Nephron (organoid): ENCODE data around the gene HDAC4.
A peak's percentile ranks its signal among the peaks of the same experiment; 100 is the strongest.

ENCODE experiments used
- H3K27ac Mint-ChIP-seq, 3 experiments: 2 replicates each; pipeline ENCODE4 v1.8.0; 2020; ENCODE audit warnings: mixed read lengths in 3 of 3, mild to moderate bottlenecking in 2 of 3, moderate library complexity in 1 of 3
- H3K27me3 Mint-ChIP-seq: 2 replicates; pipeline ENCODE4 v1.8.0; 2021; ENCODE audit warnings: low read depth, mild to moderate bottlenecking, moderate library complexity, mixed read lengths
- H3K36me3 Mint-ChIP-seq: 2 replicates; pipeline ENCODE4 v1.8.0; 2020; ENCODE audit warnings: low read depth, mixed read lengths
- H3K4me1 Mint-ChIP-seq: 2 replicates; pipeline ENCODE4 v1.8.0; 2020; ENCODE audit warnings: mixed read lengths
- H3K4me3 Mint-ChIP-seq, 3 experiments: 2 replicates each; pipeline ENCODE4 v1.8.0; 2020; ENCODE audit warnings: mild to moderate bottlenecking in 3 of 3, mixed read lengths in 3 of 3, moderate library complexity in 2 of 3
- H3K9me3 Mint-ChIP-seq: 2 replicates; pipeline ENCODE4 v1.8.0; 2020; ENCODE audit warnings: mixed read lengths
- CTCF ChIP-seq, 3 experiments: fragments of 200-600 bp; sonication (generic); IDR thresholded peaks; one replicate each; pipeline ENCODE4 v1.5.0; 2021; ENCODE audit warnings: antibody characterized with exemption in 3 of 3; ENCODE audit not compliant: unreplicated experiment in 3 of 3

The HDAC4 gene

GRCh38 chr2:239252801-239253200, 148.0 kb downstream of the HDAC4 start:
- no peak for TF ChIP-seq CTCF (IDR thresholded peaks at IDR 0.05; ENCODE audit: unreplicated experiment in 3 of 3)
- no peaks in the 10 kb centered on the region for H3K27me3 Mint-ChIP-seq
- H3K4me1 Mint-ChIP-seq: peaks cover 56% of the 10 kb centered on the region
- H3K9me3 Mint-ChIP-seq: peaks cover 8% of the 10 kb centered on the region
- H3K27ac Mint-ChIP-seq: peak overlapping the region in 2 of 3 experiments; percentile 41 to 45
- peaks cover 9% of the 10 kb centered on the region for H3K36me3 Mint-ChIP-seq
- no peak overlapping the region for H3K4me3 Mint-ChIP-seq

DNA sequence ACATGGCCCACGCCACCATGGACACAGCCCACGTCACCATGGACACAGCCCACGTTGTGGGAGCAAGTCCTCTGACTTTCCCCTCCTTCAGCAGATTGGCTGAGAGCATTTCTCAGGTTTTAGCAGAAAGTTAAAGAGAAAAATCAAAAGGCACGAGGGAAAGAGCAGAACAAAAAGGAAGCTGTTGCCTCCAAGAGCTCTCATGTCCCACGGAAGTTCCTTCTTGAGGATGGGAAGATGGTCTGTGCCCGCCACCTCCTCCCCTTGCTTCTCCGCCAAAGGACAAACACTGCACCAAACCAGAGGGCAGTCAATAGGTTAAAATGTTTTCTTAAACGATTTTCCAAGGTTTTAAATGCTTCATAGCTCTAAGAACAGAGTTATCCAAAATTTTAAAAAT, 148.4 kb downstream of the HDAC4 start:
- no peak for TF ChIP-seq CTCF (IDR thresholded peaks at IDR 0.05; ENCODE audit: unreplicated experiment in 3 of 3)

DNA sequence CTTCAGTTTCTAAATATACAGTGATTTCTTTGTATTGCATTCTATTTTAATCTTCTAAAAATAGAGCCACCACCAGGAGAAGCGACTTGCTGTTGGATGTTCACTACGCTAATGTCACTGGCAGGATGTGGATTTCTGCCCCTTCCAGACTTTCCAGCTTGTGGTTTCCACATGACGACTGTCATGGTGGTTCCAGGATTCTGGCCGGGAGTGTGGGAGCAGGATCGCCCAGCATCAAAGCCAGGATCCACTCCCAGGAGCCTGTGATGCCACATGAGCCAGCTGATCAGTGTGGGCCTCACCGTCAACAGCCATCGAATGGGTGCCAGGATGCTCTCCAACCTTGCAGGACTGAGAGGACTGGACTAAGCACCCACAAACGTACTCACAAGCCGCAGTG, 148.8 kb downstream of the HDAC4 start:
- H3K27me3 Mint-ChIP-seq: no peaks in the 10 kb centered on the region

More for the DNA sequence above, 148.4 kb downstream of the HDAC4 start:
- Mint-ChIP-seq H3K4me1 (peaks cover 60% of the 10 kb centered on the region), H3K27me3 (no peaks in the 10 kb centered on the region), H3K9me3 (peaks cover 4% of the 10 kb centered on the region), H3K27ac (peak overlapping the region in 1 of 3 experiments; percentile 41), H3K4me3 (no peak overlapping the region), H3K36me3 (peaks cover 5% of the 10 kb centered on the region)

DNA sequence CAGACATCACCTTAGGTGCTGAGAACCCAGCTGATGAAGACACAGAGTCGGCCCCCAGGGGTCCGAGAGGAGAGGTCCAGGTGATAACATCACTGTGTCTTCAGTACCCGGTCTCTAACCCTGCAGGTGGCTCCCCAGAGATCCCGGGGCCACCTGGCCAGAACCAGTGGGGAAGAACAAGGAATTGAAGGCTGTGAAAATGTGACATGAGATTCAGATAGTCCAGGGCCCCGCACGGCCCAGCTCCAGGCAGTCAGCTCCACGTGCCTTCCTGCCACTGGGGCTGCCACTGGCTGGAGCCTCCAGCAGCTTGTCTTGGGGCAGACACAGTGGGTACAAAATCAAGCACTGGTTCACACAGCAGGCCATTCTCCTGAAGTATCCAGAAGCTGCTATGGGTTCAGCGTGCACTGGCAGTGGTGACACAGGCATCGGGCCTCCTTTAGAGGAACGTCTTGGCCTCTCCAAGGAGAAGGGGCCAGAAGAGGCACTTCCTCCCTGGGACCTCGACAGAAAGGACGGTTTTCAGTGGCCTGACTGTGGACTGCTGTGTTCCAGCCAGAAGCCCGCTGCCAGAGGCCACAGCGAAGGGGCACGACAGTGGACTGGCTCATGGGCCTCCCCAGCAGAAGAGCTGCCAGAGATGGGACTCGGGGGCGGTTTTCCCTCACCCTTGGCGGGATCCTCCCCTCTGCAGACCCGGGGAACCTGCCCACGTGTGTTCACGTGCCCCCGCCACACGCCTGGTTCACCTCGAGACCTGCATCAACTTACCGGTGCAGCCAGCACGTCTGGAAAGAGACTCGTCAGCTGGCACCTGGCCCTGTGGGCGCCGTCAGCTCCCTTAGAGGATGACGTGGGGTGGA, 150.4 kb downstream of the HDAC4 start:
- peaks cover 78% of the 10 kb centered on the region for H3K4me1 Mint-ChIP-seq
- no peaks in the 10 kb centered on the region for H3K27me3 Mint-ChIP-seq
- no peak overlapping the region for H3K4me3 Mint-ChIP-seq
- peak overlapping the region; percentile 24 to 85 (median 76) for H3K27ac Mint-ChIP-seq
- H3K9me3 Mint-ChIP-seq: no peaks in the 10 kb centered on the region
- no peak for TF ChIP-seq CTCF (IDR thresholded peaks at IDR 0.05; ENCODE audit: unreplicated experiment in 3 of 3)
- H3K36me3 Mint-ChIP-seq: no peaks in the 10 kb centered on the region

More for the DNA sequence above, 148.8 kb downstream of the HDAC4 start:
- Mint-ChIP-seq H3K4me1 (peaks cover 64% of the 10 kb centered on the region), H3K9me3 (peaks cover under 1% of the 10 kb centered on the region), H3K36me3 (peaks cover under 1% of the 10 kb centered on the region), H3K4me3 (no peak overlapping the region), H3K27ac (peak overlapping the region in 2 of 3 experiments; percentile 14 to 50)
- TF ChIP-seq CTCF (IDR thresholded peaks at IDR 0.05; ENCODE audit: unreplicated experiment in 3 of 3): no peak

GRCh38 chr2:239249776-239250175, 151.0 kb downstream of the HDAC4 start:
- Mint-ChIP-seq H3K4me1 (peaks cover 78% of the 10 kb centered on the region), H3K9me3 (no peaks in the 10 kb centered on the region), H3K27me3 (no peaks in the 10 kb centered on the region), H3K36me3 (no peaks in the 10 kb centered on the region), H3K4me3 (peak overlapping the region; percentile 22 to 37 (median 28)), H3K27ac (peak overlapping the region; percentile 24 to 85 (median 76))
- TF ChIP-seq CTCF (IDR thresholded peaks at IDR 0.05; ENCODE audit: unreplicated experiment in 3 of 3): no peak
